ENCODE measurements around the gene COX4I1.
A peak's percentile ranks its signal among the peaks of the same experiment; 100 is the strongest.
"Not testable (repeated sequence)": the region's sequence is repeated elsewhere in the genome, so short reads cannot be mapped to it uniquely, and the experiment has no call there.

Gene COX4I1

GRCh38 chr16:85805442-85806045 is 6.0 kb downstream of the COX4I1 start:
- DNase-seq = no peak

- no peak for DNase-seq
Observed at GRCh38 chr16:85806539-85806938, 7.0 kb downstream of the COX4I1 start.

- not testable (repeated sequence) for DNase-seq
Observed at GRCh38 chr16:85807340-85807739, 7.8 kb downstream of the COX4I1 start.

- DNase-seq = not testable (repeated sequence)
Observed at GRCh38 chr16:85808104-85808503, 8.6 kb downstream of the COX4I1 start.

- no peak for DNase-seq
Observed at GRCh38 chr16:85808926-85809325, 9.4 kb downstream of the COX4I1 start.

GRCh38 chr16:85809645-85810044 is 10.2 kb downstream of the COX4I1 start:
- no peak for DNase-seq

- no peak for DNase-seq
Observed at GRCh38 chr16:85810097-85810741, 10.7 kb downstream of the COX4I1 start.

GRCh38 chr16:85810742-85811115 is 11.2 kb downstream of the COX4I1 start:
- no peak for DNase-seq

GRCh38 chr16:85812031-85812807 is 12.7 kb downstream of the COX4I1 start:
- DNase-seq = no peak

GRCh38 chr16:85812811-85813700 is 13.6 kb downstream of the COX4I1 start:
- DNase-seq = no peak

GRCh38 chr16:85816159-85816558 is 16.7 kb downstream of the COX4I1 start:
- no peak for DNase-seq

GRCh38 chr16:85817195-85817594 is 17.7 kb downstream of the COX4I1 start:
- DNase-seq = not testable (repeated sequence)

- DNase-seq = peak; percentile 69
Observed at GRCh38 chr16:85819245-85819644, 19.8 kb downstream of the COX4I1 start.

GRCh38 chr16:85819771-85820170 is 20.3 kb downstream of the COX4I1 start:
- DNase-seq = peak; percentile 8

GRCh38 chr16:85820604-85821372 is 21.3 kb downstream of the COX4I1 start:
- peak; percentile 49 for DNase-seq

- peak; percentile 68 for DNase-seq
Observed at GRCh38 chr16:85821390-85822135, 22.1 kb downstream of the COX4I1 start.

GRCh38 chr16:85822145-85822544 is 22.6 kb downstream of the COX4I1 start:
- DNase-seq = no peak

- no peak for DNase-seq
Observed at GRCh38 chr16:85823328-85823920, 23.9 kb downstream of the COX4I1 start.

GRCh38 chr16:85824161-85825135 is 25.0 kb downstream of the COX4I1 start:
- DNase-seq = no peak

- no peak for DNase-seq
Observed at GRCh38 chr16:85825326-85825725, 25.8 kb downstream of the COX4I1 start.

All from NCI-H69 (cell line).